Ovary (tissue), 9 donors: ENCODE results near the gene LSP1. TPM values are rescaled to one million over a fixed set of nuclear protein-coding genes. Genes with fewer than 3 reads are reported as not detected.

Experiments used
- DNase-seq, 5 donors: peaks; one replicate each; pipeline ENCODE4 v3.0.0-alpha.2; 2019 to 2020
- H3K27ac ChIP-seq, 2 donors: fragments of 200-600 bp; one replicate each; pipeline versions ENCODE4 v1.5.1 to v1.8.0; 2019 to 2022
- H3K27me3 ChIP-seq: fragments of 200-600 bp; one replicate; pipeline ENCODE4 v1.8.0; 2022
- H3K36me3 ChIP-seq: fragments of 200-600 bp; sonication (generic); one replicate; pipeline ENCODE4 v1.5.1; 2019
- H3K4me1 ChIP-seq: one replicate; pipeline ENCODE4 v1.8.1; 2013; ENCODE audit warnings: mild to moderate bottlenecking, moderate library complexity; ENCODE audit not compliant: insufficient read depth
- H3K4me3 ChIP-seq: fragments of 200-600 bp; sonication (generic); one replicate; pipeline ENCODE4 v1.5.1; 2017
- H3K9me3 ChIP-seq, 2 donors: fragments of 200-600 bp in 1 of 2; sonication (generic) in 1 of 2; one replicate each; pipeline versions ENCODE4 v1.5.1 to v1.8.1; 2013 to 2019; ENCODE audit warnings: mild to moderate bottlenecking in 1 of 2, moderate library complexity in 1 of 2
- EP300 ChIP-seq: sonication (generic); formaldehyde crosslinking; IDR thresholded peaks from one replicate; pipeline ENCODE4 v1.6.1; 2017; ENCODE audit warnings: antibody characterized with exemption
- POLR2A ChIP-seq: fragments of 450-650 bp; IDR thresholded peaks from one replicate; pipeline ENCODE4 v1.6.1; 2017; ENCODE audit warnings: antibody characterized with exemption, mild to moderate bottlenecking, moderate library complexity
- WGBS, 3 donors: extraction: QIAGEN DNeasy Blood & Tissue Kit in 1 of 3; methylation state at CpG; one replicate each; pipeline versions ENCODE4 v1.1.5 to v1.1.7; 2013 to 2017; 5-methylcytosine and 5-hydroxymethylcytosine counted together
- intact Hi-C, 4 donors: fragments of 100-400 bp; cut with DNase I; formaldehyde crosslinking; loops; one replicate each; pipeline versions ENCODE4 v1.11.0 to v1.15.1; 2022 to 2023
- polyA plus RNA-seq, 2 donors: library from polyadenylated mRNA; stranded (reverse); fragments of 200-250 nt in 1 of 2; fragments of 350-450 nt in 1 of 2; fragmentation: Illumina TruSeq in 1 of 2; extraction: RNeasy Lipid Tissue Mini Kit (QIAGEN cat#74804) in 1 of 2; gene quantifications; one replicate each; pipeline ENCODE4 v1.2.3, GENCODE V29; 2013 to 2014
- total RNA-seq, 7 donors: library from RNA; depleted of rRNA in 2 of 7; stranded (reverse); fragments of >200 nt in 2 of 7; fragmentation: NEBNext Ultra II Directional in 3 of 7; extraction: Animal tissue kit (Norgen Biotek cat#: 25700) in 3 of 7; gene quantifications; one replicate each; pipeline versions ENCODE4 v1.1.0 to v1.2.4, GENCODE V29; 2016 to 2023
- TF ChIP-seq, protein P1 (sequence below), 3 donors: fragments of 450-650 bp in 2 of 3; fragments of 200-600 bp in 1 of 3; IDR thresholded peaks; one replicate each; pipeline versions ENCODE4 v1.5.1 to v1.8.0; 2016 to 2022; ENCODE audit warnings: antibody characterized with exemption in 3 of 3, mild to moderate bottlenecking in 1 of 3
- donor health status: DM: no; HTN: no; CAD: no; lungs with moderate emphysema.
- donor health status: DM: no; HTN: no; CAD: no.
- donor health status: Bipolar disorder and iron deficiency.
- donor health status: DM: yes; HTN: yes; CAD: no.
- donor health status: DM: no; HTN: no; CAD: no.
- donor health status: DM: yes; HTN: yes; CAD: no.

LSP1 gene
- total and polyA plus RNA-seq, 9 donors: 3.5 to 22.0 (median 9.0) TPM

DNA sequence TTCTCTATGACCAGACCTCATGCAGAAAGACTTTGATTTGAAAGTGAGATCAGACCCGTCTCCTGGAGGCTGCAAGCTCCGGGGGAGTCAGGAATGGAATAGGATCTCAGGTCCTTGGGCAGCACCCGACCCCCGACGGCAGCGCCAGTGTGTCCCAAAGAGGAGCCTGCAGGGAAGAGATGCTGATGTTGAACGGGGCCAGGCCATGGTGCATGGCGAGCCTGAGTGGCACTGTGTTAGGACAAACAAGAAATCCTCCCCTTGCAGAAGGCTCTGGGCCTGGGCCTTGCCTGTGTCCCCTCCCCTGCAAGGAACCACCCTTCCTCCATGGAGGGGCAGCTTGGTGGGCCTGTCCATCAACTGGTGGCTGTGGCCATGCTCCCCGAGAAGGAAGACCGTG is 38.2 kb upstream of the LSP1 start:
- 69 to 75% (median 73%) methylated on average over 10 of the region's 10 CpGs for WGBS, 3 donors
- Histone ChIP-seq H3K27ac (no peak overlapping the region), H3K27me3 (no peaks in the 10 kb centered on the region), H3K9me3 (peaks cover 0 to 4% of the 10 kb centered on the region in 2 donors), H3K36me3 (no peaks in the 10 kb centered on the region), H3K4me1 (no peaks in the 10 kb centered on the region), H3K4me3 (no peak overlapping the region)
- intact Hi-C loops: no loop called here
- DNase-seq: no peak
- TF ChIP-seq POLR2A (no peak), EP300 (no peak)
- TF ChIP-seq, protein P1, sequence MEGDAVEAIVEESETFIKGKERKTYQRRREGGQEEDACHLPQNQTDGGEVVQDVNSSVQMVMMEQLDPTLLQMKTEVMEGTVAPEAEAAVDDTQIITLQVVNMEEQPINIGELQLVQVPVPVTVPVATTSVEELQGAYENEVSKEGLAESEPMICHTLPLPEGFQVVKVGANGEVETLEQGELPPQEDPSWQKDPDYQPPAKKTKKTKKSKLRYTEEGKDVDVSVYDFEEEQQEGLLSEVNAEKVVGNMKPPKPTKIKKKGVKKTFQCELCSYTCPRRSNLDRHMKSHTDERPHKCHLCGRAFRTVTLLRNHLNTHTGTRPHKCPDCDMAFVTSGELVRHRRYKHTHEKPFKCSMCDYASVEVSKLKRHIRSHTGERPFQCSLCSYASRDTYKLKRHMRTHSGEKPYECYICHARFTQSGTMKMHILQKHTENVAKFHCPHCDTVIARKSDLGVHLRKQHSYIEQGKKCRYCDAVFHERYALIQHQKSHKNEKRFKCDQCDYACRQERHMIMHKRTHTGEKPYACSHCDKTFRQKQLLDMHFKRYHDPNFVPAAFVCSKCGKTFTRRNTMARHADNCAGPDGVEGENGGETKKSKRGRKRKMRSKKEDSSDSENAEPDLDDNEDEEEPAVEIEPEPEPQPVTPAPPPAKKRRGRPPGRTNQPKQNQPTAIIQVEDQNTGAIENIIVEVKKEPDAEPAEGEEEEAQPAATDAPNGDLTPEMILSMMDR (IDR thresholded peaks at IDR 0.05): no peak

- Histone ChIP-seq H3K27me3 (no peaks in the 10 kb centered on the region), H3K4me1 (no peaks in the 10 kb centered on the region), H3K36me3 (no peaks in the 10 kb centered on the region), H3K9me3 (peaks cover 0 to 4% of the 10 kb centered on the region in 2 donors), H3K4me3 (no peak overlapping the region), H3K27ac (no peak overlapping the region)
- intact Hi-C loops: no loop called here
- DNase-seq: no peak
- no peak for TF ChIP-seq POLR2A
- TF ChIP-seq EP300: no peak
- TF ChIP-seq, protein P1 (IDR thresholded peaks at IDR 0.05): no peak
- WGBS, 3 donors: 87 to 93% (median 91%) methylated on average over 8 of the region's 8 CpGs
These were observed 37.6 kb upstream of the LSP1 start for GRCh38 chr11:1815311-1815710.

DNA sequence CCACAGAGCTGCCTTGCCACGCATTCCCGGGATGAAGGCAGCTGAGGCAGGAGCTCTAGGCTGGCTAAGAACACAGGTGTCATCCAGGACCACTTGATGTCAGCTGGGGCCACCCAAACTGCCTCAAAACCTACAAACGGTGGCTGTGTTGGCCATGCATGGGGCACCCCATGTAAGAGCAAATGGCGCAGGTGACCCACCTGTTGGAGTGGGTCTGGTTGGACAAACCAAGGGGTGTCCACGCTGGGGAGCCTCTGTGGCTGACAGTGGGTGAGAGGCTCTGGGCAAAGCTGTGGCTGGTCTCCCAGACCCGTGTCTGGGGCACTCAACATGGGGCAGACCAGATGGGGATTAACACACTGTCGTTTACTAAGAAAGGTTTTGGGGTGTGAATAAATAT is 37.1 kb upstream of the LSP1 start:
- H3K36me3 ChIP-seq: no peaks in the 10 kb centered on the region
- TF ChIP-seq EP300: no peak
- TF ChIP-seq POLR2A: no peak
- TF ChIP-seq, protein P1 (IDR thresholded peaks at IDR 0.05): no peak
- H3K27ac ChIP-seq: no peak overlapping the region
- no peaks in the 10 kb centered on the region for H3K27me3 ChIP-seq
- WGBS, 3 donors: 83 to 88% (median 86%) methylated on average over 7 of the region's 7 CpGs
- DNase-seq: no peak
- no peak overlapping the region for H3K4me3 ChIP-seq
- peaks cover 0 to 4% of the 10 kb centered on the region in 2 donors for H3K9me3 ChIP-seq
- H3K4me1 ChIP-seq: no peaks in the 10 kb centered on the region
- intact Hi-C loops: no loop called here

DNA sequence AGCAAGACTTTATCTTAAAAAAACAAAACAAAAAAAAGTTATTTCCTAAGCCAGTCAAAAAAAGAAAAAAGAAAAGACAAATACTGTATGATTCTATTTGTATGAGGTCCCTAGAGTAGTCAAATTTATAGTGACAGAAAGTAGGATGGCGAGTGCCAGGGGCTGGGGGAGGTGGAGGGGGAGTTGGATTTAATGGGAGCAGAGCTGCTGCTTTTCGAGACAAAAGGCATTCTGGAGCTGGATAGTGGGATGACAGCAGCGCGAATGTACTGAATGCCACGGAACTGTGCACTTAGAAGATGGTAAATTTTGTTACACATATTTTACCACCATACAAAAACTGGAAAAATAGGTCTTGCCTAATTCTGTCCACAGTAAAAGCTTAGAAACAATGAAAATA is 35.9 kb upstream of the LSP1 start:
- no peaks in the 10 kb centered on the region for H3K36me3 ChIP-seq
- no peak for DNase-seq
- peaks cover 0 to 3% of the 10 kb centered on the region in 2 donors for H3K9me3 ChIP-seq
- WGBS, 3 donors: 68 to 75% (median 71%) methylated on average over 5 of the region's 5 CpGs
- H3K27ac ChIP-seq: no peak overlapping the region
- H3K27me3 ChIP-seq: no peaks in the 10 kb centered on the region
- intact Hi-C loops: no loop called here
- H3K4me3 ChIP-seq: no peak overlapping the region
- H3K4me1 ChIP-seq: no peaks in the 10 kb centered on the region
- TF ChIP-seq, protein P1 (IDR thresholded peaks at IDR 0.05): no peak
- TF ChIP-seq EP300: no peak

DNA sequence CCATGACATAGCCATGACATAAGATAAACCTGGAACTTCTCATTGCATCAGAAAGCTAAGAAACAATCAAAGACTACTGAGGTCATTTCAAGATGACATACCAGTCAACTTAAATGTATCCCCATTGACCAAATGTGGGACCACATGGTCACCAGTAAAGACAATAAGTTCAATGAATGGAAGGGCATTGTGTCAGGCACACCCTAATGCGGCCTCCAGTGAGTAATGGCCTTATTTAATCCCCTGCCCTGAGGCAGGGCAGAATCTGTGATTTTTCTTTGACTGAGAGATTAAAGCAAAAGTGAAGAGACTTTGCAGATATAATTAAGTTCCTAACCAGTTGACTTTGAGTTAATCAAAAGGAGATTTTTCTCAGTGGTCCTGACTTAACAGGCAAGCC is 35.4 kb upstream of the LSP1 start:
- 77 to 82% (median 80%) methylated on average over 1 of the region's 1 CpG for WGBS, 3 donors
- DNase-seq: no peak
- TF ChIP-seq POLR2A: no peak
- no peak for TF ChIP-seq EP300
- TF ChIP-seq, protein P1 (IDR thresholded peaks at IDR 0.05): no peak
- Histone ChIP-seq H3K36me3 (no peaks in the 10 kb centered on the region), H3K9me3 (no peaks in the 10 kb centered on the region), H3K4me3 (no peak overlapping the region), H3K27ac (no peak overlapping the region), H3K27me3 (no peaks in the 10 kb centered on the region), H3K4me1 (no peaks in the 10 kb centered on the region)
- intact Hi-C loops: no loop called here
